Astrocyte of the cerebellum (primary cell): Measurements from ENCODE around the gene CSTPP1.

Source experiments
- DNase-seq: peaks from one replicate; pipeline ENCODE4 v3.0.0-alpha.2; 2011; ENCODE audit warnings: low read depth
- H3K4me3 ChIP-seq: 2 replicates; pipeline ENCODE4 v1.5.1; 2011; ENCODE audit warnings: mild to moderate bottlenecking, low read depth, low read length, moderate library complexity
- CTCF ChIP-seq: IDR thresholded peaks from 2 replicates; pipeline ENCODE4 v1.5.1; 2012; ENCODE audit warnings: low read length, low read depth, moderate library complexity, mild to moderate bottlenecking; ENCODE audit errors: missing control alignments
- in situ Hi-C: cut with HindIII; loops from 2 replicates; pipeline ENCODE4 v1.10.0; 2017; ENCODE audit warnings: low sequenced_read_pairs

CSTPP1 gene, protein sequence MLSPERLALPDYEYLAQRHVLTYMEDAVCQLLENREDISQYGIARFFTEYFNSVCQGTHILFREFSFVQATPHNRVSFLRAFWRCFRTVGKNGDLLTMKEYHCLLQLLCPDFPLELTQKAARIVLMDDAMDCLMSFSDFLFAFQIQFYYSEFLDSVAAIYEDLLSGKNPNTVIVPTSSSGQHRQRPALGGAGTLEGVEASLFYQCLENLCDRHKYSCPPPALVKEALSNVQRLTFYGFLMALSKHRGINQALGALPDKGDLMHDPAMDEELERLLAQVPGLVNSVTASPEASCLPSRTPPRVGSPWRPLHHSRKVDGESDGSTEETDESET

GRCh38 chr11:46936138-46937110 is at the start of gene CSTPP1:
Gene CSTPP1, plus strand, starts transcription at chr11:46936761. Its CDS starts 45 bp downstream, at chr11:46936806.
- peak within 1 kb of the TSS; percentile 57 for H3K4me3 ChIP-seq
- in situ Hi-C loops: no loop called here
- TF ChIP-seq CTCF: no peak
- DNase-seq: peak; percentile 85

DNA sequence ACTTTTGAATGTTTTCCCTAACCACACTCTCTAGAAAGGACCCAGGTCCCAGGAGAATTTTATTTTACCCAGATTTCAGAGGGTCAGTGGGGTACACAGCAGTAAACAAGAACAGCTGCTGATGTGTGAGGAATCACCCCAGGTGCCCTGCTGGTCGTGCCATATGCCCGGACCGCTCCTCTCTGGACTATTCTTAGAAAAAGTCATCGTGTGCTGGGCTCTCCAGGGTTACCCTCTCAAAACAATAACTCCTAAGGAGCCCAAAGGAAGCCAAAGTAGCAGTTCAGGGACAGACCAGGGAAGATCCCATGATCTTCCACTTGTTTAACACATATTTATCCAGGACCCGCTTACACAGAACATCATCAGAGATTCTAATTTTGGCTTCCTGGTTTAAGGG is 47.9 kb upstream of the CSTPP1 start:
- DNase-seq: no peak
- in situ Hi-C loops: no loop called here
- TF ChIP-seq CTCF: no peak
- H3K4me3 ChIP-seq: no peak overlapping the region

- no peak for TF ChIP-seq CTCF
- in situ Hi-C loops: no loop called here
- DNase-seq: no peak
- H3K4me3 ChIP-seq: no peak overlapping the region
These were observed 47.3 kb upstream of the CSTPP1 start for GRCh38 chr11:46889251-46889650.

- DNase-seq: peak; percentile 65
- H3K4me3 ChIP-seq: no peak overlapping the region
- in situ Hi-C loops: no loop called here
- TF ChIP-seq CTCF: peak; percentile 85
These were observed 46.7 kb upstream of the CSTPP1 start for GRCh38 chr11:46889689-46890475.

- DNase-seq: no peak
- in situ Hi-C loops: no loop called here
- TF ChIP-seq CTCF: no peak
- no peak overlapping the region for H3K4me3 ChIP-seq
These were observed 45.9 kb upstream of the CSTPP1 start for GRCh38 chr11:46890665-46891064.

DNA sequence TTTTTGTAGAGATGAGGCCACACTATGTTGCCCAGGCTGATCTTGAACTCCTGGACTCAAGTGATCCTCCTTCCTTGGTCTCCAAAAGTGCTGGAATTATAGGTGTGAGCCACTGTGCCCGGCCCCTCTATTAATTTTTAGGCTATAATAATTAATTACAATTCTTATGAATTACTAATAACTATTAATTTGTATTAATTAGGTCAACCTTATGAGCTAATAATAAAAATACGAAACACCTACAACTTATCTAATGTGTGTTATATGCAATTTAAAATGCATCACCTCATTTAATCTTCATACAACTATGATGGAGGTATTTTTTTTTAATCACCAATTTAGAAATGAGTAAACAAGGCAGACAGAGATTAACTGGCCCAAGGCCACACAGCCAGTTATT is 44.5 kb upstream of the CSTPP1 start:
- in situ Hi-C loops: no loop called here
- DNase-seq: no peak
- TF ChIP-seq CTCF: no peak
- H3K4me3 ChIP-seq: no peak overlapping the region
